ENCODE results near the gene LRRC39.

LRRC39 gene

GRCh38 chr1:100147875-100148274 is 30.2 kb downstream of the LRRC39 start:
- TF ChIP-seq CTCF (conservative IDR thresholded peaks at IDR 0.05; ENCODE audit: low read length) = no peak
- DNase-seq (ENCODE audit: low read depth) = no peak
- no peak overlapping the region for H3K4me3 ChIP-seq (ENCODE audit: low read length)

- no peak for DNase-seq (ENCODE audit: low read depth)
- TF ChIP-seq CTCF (conservative IDR thresholded peaks at IDR 0.05; ENCODE audit: low read length) = no peak
- no peak overlapping the region for H3K4me3 ChIP-seq (ENCODE audit: low read length)
These were observed 31.1 kb downstream of the LRRC39 start for GRCh38 chr1:100146958-100147357.

GRCh38 chr1:100145116-100145515 is 32.9 kb downstream of the LRRC39 start:
- TF ChIP-seq CTCF (conservative IDR thresholded peaks at IDR 0.05; ENCODE audit: low read length) = no peak
- no peak for DNase-seq (ENCODE audit: low read depth)

GRCh38 chr1:100142343-100142742 is 35.7 kb downstream of the LRRC39 start:
- TF ChIP-seq CTCF (conservative IDR thresholded peaks at IDR 0.05; ENCODE audit: low read length) = no peak
- no peak for DNase-seq (ENCODE audit: low read depth)
- H3K4me3 ChIP-seq (ENCODE audit: low read length) = no peak overlapping the region

More at GRCh38 chr1:100145116-100145515, 32.9 kb downstream of the LRRC39 start:
- no peak overlapping the region for H3K4me3 ChIP-seq (ENCODE audit: low read length)

- no peak overlapping the region for H3K4me3 ChIP-seq (ENCODE audit: low read length)
- TF ChIP-seq CTCF (conservative IDR thresholded peaks at IDR 0.05; ENCODE audit: low read length) = no peak
- DNase-seq (ENCODE audit: low read depth) = no peak
These were observed 36.9 kb downstream of the LRRC39 start for GRCh38 chr1:100141192-100141591.

- TF ChIP-seq CTCF (conservative IDR thresholded peaks at IDR 0.05; ENCODE audit: low read length) = no peak
- DNase-seq (ENCODE audit: low read depth) = no peak
- no peak overlapping the region for H3K4me3 ChIP-seq (ENCODE audit: low read length)
These were observed 40.5 kb downstream of the LRRC39 start for GRCh38 chr1:100137602-100138001.

GRCh38 chr1:100134872-100135271 is 43.2 kb downstream of the LRRC39 start:
- TF ChIP-seq CTCF (conservative IDR thresholded peaks at IDR 0.05; ENCODE audit: low read length) = peak; percentile 18; the same call in 1 of the 2 replicates
- no peak overlapping the region for H3K4me3 ChIP-seq (ENCODE audit: low read length)
- DNase-seq (ENCODE audit: low read depth) = peak; percentile 25

Measured in AG10803 (cell line).